Inflammatory macrophage (primary cell): Measurements from ENCODE around the gene RCCD1.
"Not testable (repeated sequence)": the region's sequence is repeated elsewhere in the genome, so short reads cannot be mapped to it uniquely, and the experiment has no call there.

Source experiments
- DNase-seq, 2 donors: peaks; one replicate each; pipeline ENCODE4 v3.0.0-alpha.2; 2020 to 2022
- total RNA-seq, 18 experiments: gene quantifications; one replicate each; lab custom pipeline; 2026; ENCODE audit warnings: mixed read lengths in 6 of 18, inconsistent platforms in 2 of 18; lab: John Stamatoyannopoulos, UW

RCCD1 gene
- 1.4 to 13.6 (median 8.0) reads per million in 18 experiments for total RNA-seq

GRCh38 chr15:90954712-90955623 is at the start of gene RCCD1:
RCCD1 (plus strand) TSS chr15:90954884; CDS start chr15:90956735, 1,851 bp downstream.
- peak; percentile 96 to 98 for DNase-seq

GRCh38 chr15:90905306-90906180 is 49.1 kb upstream of the RCCD1 start:
- no peak for DNase-seq

GRCh38 chr15:90906181-90906849 is 48.4 kb upstream of the RCCD1 start:
- DNase-seq = no peak

GRCh38 chr15:90907051-90907660 is 47.5 kb upstream of the RCCD1 start:
- no peak for DNase-seq

GRCh38 chr15:90907838-90908507 is 46.7 kb upstream of the RCCD1 start:
- no peak for DNase-seq

- DNase-seq = not testable (repeated sequence)
Observed at GRCh38 chr15:90909449-90909848, 45.2 kb upstream of the RCCD1 start.

GRCh38 chr15:90909976-90910375 is 44.7 kb upstream of the RCCD1 start:
- DNase-seq = no peak

- no peak for DNase-seq
Observed at GRCh38 chr15:90910441-90911301, 44.0 kb upstream of the RCCD1 start.

- DNase-seq = no peak
Observed at GRCh38 chr15:90911302-90911623, 43.4 kb upstream of the RCCD1 start.

GRCh38 chr15:90911906-90912769 is 42.5 kb upstream of the RCCD1 start:
- no peak for DNase-seq

- DNase-seq = no peak
Observed at GRCh38 chr15:90912770-90913075, 42.0 kb upstream of the RCCD1 start.

- DNase-seq = no peak
Observed at GRCh38 chr15:90913398-90913944, 41.2 kb upstream of the RCCD1 start.

- DNase-seq = peak; percentile 90 to 91
Observed at GRCh38 chr15:90914305-90915080, 40.2 kb upstream of the RCCD1 start.

GRCh38 chr15:90915216-90915807 is 39.4 kb upstream of the RCCD1 start:
- DNase-seq = no peak

- peak; percentile 97 to 98 for DNase-seq
Observed at GRCh38 chr15:90915808-90916440, 38.8 kb upstream of the RCCD1 start.

- DNase-seq = no peak
Observed at GRCh38 chr15:90916461-90916860, 38.2 kb upstream of the RCCD1 start.

- no peak for DNase-seq
Observed at GRCh38 chr15:90917569-90917968, 37.1 kb upstream of the RCCD1 start.
